Pulmonary artery endothelial cell (primary cell): ENCODE data around the gene MRPS14. TPM values are rescaled to one million over a fixed set of nuclear protein-coding genes. Genes with fewer than 3 reads are reported as not detected.
"Not testable (repeated sequence)": the region's sequence is repeated elsewhere in the genome, so short reads cannot be mapped to it uniquely, and the experiment has no call there.

Experiments
- DNase-seq: peaks from one replicate; pipeline ENCODE4 v3.0.0-alpha.2; 2011; ENCODE audit warnings: low read depth, low spot score
- total RNA-seq: library from RNA; depleted of rRNA; stranded (reverse); fragments of >200 nt; gene quantifications from 2 replicates; pipeline ENCODE4 v1.2.3, GENCODE V29; 2014

MRPS14 gene
- total RNA-seq = 30.3 and 38.4 TPM in 2 replicates

- peak; percentile 91 for DNase-seq
Measured at GRCh38 chr1:175023043-175023921, at the start of gene MRPS14. Gene MRPS14 (minus strand): TSS chr1:175023425. CDS start chr1:175023408, 17 bp downstream.

GRCh38 chr1:175072099-175072951, 49.1 kb upstream of the MRPS14 start:
- DNase-seq = peak; percentile 7

- no peak for DNase-seq
Measured at GRCh38 chr1:175071276-175071943, 48.2 kb upstream of the MRPS14 start.

- no peak for DNase-seq
Measured at GRCh38 chr1:175070818-175071217, 47.6 kb upstream of the MRPS14 start.

GRCh38 chr1:175067362-175068106, 44.3 kb upstream of the MRPS14 start, which contains the start of gene TNN:
Gene TNN (plus strand): TSS chr1:175067833. CDS start chr1:175077419, 9,586 bp downstream.
- DNase-seq = no peak

GRCh38 chr1:175062858-175063257, 39.6 kb upstream of the MRPS14 start:
- DNase-seq = no peak

- DNase-seq = no peak
Measured at GRCh38 chr1:175062339-175062738, 39.1 kb upstream of the MRPS14 start.

GRCh38 chr1:175054736-175055135, 31.5 kb upstream of the MRPS14 start:
- DNase-seq = no peak

GRCh38 chr1:175050992-175051391, 27.8 kb upstream of the MRPS14 start:
- no peak for DNase-seq

- DNase-seq = no peak
Measured at GRCh38 chr1:175045519-175045918, 22.3 kb upstream of the MRPS14 start.

- DNase-seq = no peak
Measured at GRCh38 chr1:175045097-175045496, 21.9 kb upstream of the MRPS14 start.

GRCh38 chr1:175044591-175044990, 21.4 kb upstream of the MRPS14 start:
- DNase-seq = not testable (repeated sequence)

- DNase-seq = no peak
Measured at GRCh38 chr1:175043824-175044223, 20.6 kb upstream of the MRPS14 start.

- no peak for DNase-seq
Measured at GRCh38 chr1:175042650-175043049, 19.4 kb upstream of the MRPS14 start.

GRCh38 chr1:175040324-175040879, 17.2 kb upstream of the MRPS14 start:
- no peak for DNase-seq

GRCh38 chr1:175037416-175037815, 14.2 kb upstream of the MRPS14 start:
- no peak for DNase-seq

GRCh38 chr1:175036476-175036875, 13.3 kb upstream of the MRPS14 start:
- no peak for DNase-seq

GRCh38 chr1:175035865-175036264, 12.6 kb upstream of the MRPS14 start:
- DNase-seq = no peak

- no peak for DNase-seq
Measured at GRCh38 chr1:175034775-175035174, 11.6 kb upstream of the MRPS14 start.

GRCh38 chr1:175033953-175034352, 10.7 kb upstream of the MRPS14 start:
- no peak for DNase-seq

GRCh38 chr1:175024773-175025172, 1.5 kb upstream of the MRPS14 start:
- no peak for DNase-seq
